ENCODE measurements around the gene ZDHHC16.
"Not testable (repeated sequence)": the region's sequence is repeated elsewhere in the genome, so short reads cannot be mapped to it uniquely, and the experiment has no call there.

Gene ZDHHC16

DNA sequence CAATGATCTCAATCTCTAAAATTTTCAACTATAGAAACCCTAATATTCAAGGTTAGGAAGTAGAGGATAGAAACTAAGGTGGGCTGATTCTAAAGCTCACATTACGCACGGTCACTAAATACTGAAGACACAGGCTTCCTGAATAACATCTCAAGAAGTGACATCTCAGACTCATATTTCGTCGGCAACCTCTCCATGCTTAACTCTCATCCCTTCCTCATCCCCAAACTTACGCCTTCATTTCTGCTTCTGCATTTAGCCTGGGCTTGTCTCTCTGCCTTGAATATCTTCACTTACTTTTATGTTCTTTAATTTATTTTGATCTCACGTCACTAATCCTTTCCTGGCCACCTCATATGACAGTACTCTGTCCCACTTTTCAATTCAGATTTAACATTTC lies 10.8 kb upstream of the ZDHHC16 start:
- no peak for DNase-seq

GRCh38 chr10:97442277-97442676 lies 3.7 kb upstream of the ZDHHC16 start:
- DNase-seq = no peak

GRCh38 chr10:97444212-97444611 lies 1.8 kb upstream of the ZDHHC16 start:
- no peak for DNase-seq

- no peak for DNase-seq
Observed at GRCh38 chr10:97445357-97445721, 636 bp upstream of the ZDHHC16 start.

DNA sequence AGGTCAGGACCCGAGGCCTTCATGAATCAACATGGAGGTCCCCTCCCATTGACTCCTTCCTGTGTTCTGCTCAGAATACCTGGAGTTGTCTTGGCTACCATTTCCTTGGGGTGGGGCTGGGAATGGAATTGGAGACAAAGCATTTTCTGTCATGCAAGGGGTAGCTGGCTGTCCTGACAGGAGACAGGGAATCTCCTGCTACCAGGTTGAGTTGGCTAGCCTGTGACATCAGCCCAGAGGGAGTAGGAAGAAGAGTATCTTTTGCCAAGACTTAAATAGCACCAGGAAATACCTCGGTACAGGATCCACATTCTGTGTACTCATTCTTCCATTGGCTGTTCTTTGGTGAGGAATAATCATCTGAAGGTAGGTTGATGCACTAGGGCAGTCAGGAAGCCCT lies 4.9 kb downstream of the ZDHHC16 start:
- no peak for DNase-seq

DNA sequence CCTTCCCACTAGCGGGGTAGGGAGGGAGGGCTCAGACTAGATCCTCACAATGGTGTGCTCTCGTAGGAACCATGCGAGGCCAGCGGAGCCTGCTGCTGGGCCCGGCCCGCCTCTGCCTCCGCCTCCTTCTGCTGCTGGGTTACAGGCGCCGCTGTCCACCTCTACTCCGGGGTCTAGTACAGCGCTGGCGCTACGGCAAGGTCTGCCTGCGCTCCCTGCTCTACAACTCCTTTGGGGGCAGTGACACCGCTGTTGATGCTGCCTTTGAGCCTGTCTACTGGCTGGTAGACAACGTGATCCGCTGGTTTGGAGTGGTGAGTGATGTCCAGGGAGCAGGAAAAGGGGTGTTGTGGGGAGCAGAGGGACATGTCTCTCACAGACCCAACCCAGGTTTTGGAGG lies 5.6 kb downstream of the ZDHHC16 start:
- DNase-seq = no peak

GRCh38 chr10:97452352-97452751 lies 6.4 kb downstream of the ZDHHC16 start:
- DNase-seq = no peak

DNA sequence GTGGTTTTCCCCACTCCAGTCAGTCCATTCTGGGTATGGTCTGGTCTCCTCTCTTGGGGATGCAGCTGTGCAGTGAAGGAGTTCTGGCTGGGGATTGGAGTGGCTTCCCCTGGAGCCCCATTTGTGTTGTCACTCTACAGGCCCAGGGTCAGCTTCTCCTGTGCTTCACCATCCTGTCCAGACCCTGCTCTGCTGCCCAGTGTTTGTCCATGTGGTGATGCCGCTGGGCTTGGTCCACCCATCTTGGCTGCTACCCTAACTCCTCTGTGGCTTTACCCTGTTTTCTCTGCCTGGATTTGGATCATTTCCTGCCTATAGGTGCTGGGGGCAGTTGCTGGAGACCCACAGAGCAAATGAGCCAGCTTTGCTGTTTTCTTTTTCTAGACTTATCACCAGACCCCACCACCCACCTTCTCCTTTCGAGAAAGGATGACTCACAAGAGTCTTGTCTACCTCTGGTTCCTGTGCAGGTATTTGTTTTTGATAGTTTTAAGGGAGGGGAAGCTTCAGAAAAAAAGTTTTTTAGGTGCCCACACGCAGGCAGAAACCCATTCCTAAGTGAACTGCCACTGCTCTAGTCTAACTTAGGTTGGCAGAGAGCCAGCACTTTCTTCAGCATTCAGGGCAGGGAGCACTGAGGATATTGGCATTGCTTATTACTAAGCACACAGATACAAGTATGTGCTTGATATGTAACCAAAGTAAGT lies 8.5 kb downstream of the ZDHHC16 start:
- no peak for DNase-seq

DNA sequence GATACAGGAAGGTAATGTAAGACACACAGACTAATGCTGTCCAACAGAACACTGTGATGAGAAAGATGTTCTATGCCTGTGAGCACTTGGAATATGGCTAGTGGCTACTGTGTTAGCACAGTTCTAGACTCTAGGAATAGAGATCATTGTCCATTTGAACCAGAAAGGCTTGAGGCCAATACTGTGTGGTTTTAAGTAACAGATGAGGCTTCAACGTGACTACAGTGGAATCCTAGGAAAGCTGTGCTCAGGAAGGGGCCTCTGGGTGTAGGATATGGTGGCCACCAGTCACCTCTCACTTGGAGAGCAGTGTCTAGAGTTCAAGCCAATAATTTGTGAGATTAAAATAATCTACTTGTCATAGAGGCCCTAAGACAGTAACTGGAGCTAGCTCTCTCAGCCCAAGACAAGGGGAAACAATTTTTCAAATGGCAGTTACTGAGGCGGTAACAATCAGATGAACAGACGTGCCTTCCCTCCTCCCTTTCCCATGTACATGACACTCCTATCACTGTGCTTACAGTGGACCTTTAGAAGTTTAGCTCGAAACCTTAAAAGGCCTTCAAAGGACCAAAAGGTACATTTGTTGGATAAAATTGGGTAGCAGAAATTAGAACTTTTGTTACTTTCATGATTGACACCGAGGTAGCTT lies 10.2 kb downstream of the ZDHHC16 start:
- no peak for DNase-seq

GRCh38 chr10:97456686-97457065 lies 10.7 kb downstream of the ZDHHC16 start:
- no peak for DNase-seq

DNA sequence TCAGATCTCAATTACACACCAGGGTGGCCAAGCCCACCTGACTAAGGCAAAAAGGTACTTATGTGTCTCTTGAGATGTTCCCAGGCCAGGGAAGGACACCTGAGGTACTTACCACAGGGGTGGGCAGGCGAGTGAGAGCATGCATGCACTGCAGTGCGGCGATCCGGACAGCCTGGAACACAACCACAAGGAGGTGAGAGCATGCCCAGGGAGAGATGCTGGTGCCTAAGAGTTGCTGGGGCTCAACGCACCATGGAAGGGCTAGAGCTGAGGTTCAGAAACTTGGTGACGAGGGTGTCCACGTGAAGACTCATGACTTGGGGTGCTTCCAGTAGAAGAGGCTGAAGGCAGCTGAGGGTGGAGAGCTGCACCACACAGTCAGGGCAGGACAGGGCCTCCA lies 13.1 kb downstream of the ZDHHC16 start:
- DNase-seq = no peak

DNA sequence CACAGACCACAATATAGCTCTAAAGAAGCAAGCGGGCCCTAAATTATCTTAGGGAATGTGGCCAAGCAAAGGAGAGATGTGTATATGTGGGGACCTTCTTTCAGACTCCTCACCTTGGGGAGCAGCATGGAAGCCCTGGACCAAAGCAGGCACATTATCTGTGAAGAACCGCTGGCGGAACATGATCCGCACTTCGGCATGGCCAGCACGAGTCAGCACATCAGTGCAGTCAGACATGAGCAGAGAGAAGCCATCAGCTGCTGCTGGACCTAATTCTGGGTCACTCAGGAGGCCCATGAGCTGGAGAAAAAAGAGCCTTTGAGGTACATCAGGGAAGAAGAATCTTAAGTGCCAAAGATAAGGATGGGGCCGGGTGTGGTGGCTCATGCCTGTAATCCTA lies 14.0 kb downstream of the ZDHHC16 start:
- DNase-seq = no peak

DNA sequence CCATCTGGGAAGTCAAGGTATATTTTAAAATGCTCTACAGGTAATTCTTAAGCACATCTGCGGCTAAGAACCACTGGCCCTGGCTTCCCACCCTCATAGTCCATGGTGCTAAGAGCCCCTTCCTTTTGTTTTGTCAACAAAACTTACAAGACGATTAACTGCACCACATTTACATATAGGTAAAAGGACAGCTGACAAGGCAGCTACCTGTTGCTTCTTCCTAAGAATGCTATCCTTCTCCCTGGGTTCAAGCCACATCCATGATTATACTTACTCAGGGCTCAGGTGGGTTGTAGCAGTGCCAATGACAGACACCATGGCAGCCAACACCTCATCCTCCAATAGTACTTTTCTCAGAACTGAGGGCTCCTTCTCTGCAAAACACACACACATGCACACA lies 16.3 kb downstream of the ZDHHC16 start:
- no peak for DNase-seq

DNA sequence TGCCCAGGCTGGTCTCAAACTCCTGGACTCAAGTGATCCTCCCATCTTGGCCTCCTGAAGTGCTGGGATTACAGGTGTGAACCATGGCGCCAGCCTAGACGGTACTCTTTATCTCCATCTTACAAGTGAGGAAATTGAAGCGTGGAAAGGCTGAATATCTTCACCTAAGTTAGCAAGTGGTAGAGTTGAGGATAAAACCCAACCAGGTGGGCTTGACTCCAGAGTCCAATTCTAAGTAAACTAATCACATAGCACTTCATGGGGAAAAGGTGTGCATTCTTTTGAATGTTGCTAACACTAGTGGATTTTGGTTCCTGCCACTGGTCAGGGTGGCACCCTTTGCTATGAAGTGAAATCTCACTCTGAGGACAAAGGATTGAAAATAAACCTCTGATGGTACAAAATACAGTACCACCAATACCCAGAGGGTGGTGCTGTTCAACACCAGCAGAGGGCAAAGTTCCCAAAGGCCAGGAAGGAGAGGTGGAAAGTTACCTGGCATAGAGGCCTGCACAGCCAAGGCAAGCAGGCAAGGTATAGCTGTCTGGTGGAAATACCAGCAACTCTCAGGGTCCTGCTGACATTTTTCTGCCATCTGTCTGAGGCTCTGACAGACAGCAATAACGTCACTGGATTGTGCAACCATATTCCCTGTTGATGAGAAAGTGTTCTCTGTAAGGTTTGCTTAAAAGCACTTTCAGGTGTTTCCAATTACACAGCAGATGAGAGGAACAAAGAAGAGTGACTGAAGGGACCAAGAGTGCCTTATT lies 17.6 kb downstream of the ZDHHC16 start:
- peak; percentile 58 for DNase-seq

GRCh38 chr10:97464226-97464625 lies 18.3 kb downstream of the ZDHHC16 start:
- DNase-seq = no peak

DNA sequence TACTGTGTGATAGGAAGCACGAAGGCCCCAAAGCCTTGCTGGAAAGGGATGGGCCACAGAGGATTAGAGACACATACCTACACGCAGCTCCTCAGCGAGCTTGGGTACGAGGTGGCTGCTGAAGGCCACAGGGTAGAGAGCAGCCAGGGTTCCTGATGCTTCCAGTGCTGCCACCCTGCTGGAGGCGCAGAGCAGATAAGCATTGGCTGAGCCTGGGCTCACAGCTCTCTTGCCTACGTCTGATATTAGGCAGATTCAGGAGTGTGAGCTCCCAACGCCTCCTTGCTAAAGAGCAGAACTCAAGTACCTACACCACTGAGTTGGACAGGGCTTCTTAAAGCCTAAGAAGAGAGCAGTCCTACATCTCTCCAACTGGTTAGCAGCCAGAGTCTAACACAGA lies 20.0 kb downstream of the ZDHHC16 start:
- no peak for DNase-seq

DNA sequence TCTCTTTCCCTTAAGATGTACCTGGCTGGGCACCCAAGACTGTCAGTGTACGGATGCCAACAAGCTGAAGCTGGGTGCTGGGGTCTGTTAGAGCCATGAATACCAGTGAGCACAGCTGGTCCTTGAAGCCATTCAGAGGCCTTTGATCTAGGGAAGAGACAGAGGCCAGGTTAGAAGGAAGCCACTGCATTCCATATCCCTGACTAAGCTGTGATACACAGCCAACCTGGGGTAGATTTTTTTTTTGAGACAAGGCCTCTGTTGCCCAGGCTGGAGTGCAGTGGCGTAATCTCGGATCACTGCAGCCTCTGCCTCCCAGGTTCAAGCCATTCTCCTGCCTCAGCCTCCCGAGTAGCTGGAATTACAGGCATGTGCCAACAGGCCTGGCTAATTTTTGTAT lies 20.8 kb downstream of the ZDHHC16 start:
- DNase-seq = no peak

- DNase-seq = no peak
Observed at GRCh38 chr10:97468162-97468561, 22.2 kb downstream of the ZDHHC16 start.

DNA sequence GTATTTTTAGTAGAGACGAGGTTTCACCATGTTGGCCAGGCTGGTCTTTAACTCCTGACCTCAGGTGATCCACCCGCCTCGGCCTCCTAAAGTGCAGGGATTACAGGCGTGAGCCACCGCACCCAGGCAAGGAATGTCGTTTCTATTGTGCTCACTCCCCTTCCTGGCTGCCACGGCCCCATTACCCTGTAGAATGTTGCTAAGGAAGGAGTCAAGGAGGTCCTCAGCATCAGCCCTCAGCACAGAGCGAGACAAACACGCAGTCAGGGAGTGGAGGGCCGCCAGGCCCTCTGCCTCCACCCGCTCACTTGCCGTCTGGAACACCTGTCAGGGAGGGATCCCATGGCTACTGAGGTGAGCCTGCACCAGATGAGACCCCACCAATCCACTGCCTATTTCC lies 22.8 kb downstream of the ZDHHC16 start:
- DNase-seq = not testable (repeated sequence)

GRCh38 chr10:97474918-97475317 lies 28.9 kb downstream of the ZDHHC16 start:
- DNase-seq = no peak

DNA sequence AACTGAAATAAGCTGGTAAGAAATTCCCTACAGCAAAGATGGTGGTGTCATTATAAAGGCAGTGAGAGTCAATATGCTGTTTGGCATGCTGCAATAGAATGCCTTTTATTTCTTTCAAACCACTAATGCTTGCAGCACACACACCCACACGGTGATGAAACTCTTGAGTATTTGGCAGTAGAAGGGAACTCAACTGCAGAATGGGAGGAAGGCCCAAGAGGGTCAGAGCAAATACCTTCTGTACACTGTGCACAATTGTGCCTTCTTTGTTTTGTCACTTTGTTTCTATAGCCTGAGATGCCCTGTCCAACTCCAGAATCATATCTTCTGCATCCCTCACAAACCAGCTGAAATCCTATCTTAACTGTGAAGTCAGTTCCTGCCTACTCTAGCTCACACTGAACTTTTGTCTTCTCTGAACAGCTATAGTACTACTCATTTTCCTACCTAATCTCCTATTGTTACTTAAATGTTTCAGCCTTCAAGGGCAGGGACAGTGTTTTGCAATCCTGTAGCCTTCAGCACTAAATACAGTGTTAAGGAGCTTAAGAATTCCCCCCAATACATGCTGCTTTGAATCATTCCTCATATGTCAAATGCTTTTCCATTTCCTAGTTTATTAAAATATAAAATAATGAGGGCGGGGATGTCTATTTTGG lies 30.1 kb downstream of the ZDHHC16 start:
- no peak for DNase-seq

- DNase-seq = not testable (repeated sequence)
Observed at GRCh38 chr10:97479410-97479809, 33.4 kb downstream of the ZDHHC16 start.

- DNase-seq = no peak
Observed at GRCh38 chr10:97479939-97480338, 34.0 kb downstream of the ZDHHC16 start.

DNA sequence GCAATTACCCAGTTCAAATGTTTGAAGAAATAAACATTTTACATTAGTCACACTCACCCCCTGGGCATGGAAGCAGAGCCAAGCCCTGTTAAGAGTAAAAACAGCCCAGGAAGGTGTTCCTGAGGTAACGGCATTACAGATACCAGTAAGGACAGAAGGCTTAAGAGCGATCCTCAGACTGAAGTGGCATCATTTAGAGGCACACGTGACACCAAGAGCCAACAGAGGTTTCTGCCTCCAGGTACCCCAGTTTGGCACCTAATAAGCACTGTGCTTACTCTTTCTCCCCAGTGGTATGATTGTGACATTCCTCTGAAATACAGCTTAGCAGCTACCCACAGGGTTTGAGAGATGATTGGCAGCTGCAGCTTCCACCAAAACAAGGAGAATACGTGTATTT lies 35.1 kb downstream of the ZDHHC16 start:
- DNase-seq = no peak

All from CD4-positive, alpha-beta T cell treated with Interleukin-17A for 1 hour (primary cell).